ENCODE measurements around the gene SPEG. TPM values are rescaled to one million over a fixed set of nuclear protein-coding genes. Genes with fewer than 3 reads are reported as not detected.
"Not testable (repeated sequence)": the region's sequence is repeated elsewhere in the genome, so short reads cannot be mapped to it uniquely, and the experiment has no call there.

SPEG gene
- polyA plus RNA-seq, 1 donor (not counting 4 experiments of a cell fraction or from before 2014, with no cell fraction given), result 18.8 TPM

GRCh38 chr2:219388907-219389156 is 45.8 kb upstream of the SPEG start:
- TF ChIP-seq EZH2 (IDR thresholded peaks at IDR 0.05; ENCODE audit: low read length) (no peak), CTCF (optimal IDR thresholded peaks at IDR 0.05 in 1 of 3, IDR thresholded peaks at IDR 0.05 in 1 of 3, conservative IDR thresholded peaks at IDR 0.05 in 1 of 3; ENCODE audit: extremely low read depth in 1 of 3, insufficient read depth in 2 of 3, low read length in 3 of 3) (no peak)
- Histone ChIP-seq H3K4me1 (ENCODE audit: control insufficient read depth, extremely low read depth, insufficient read depth, low read length) (peaks cover 7% of the 10 kb centered on the region), H4K20me1 (ENCODE audit: control insufficient read depth, extremely low read depth, insufficient read depth, low read length) (no peaks in the 10 kb centered on the region), H3K79me2 (ENCODE audit: control insufficient read depth, insufficient read depth, low read length) (peaks cover 1% of the 10 kb centered on the region), H3K36me3 (ENCODE audit: control insufficient read depth in 2 of 2, extremely low read depth in 1 of 2, insufficient read depth in 2 of 2, low read length in 2 of 2) (peaks cover 12 to 15% of the 10 kb centered on the region in 2 experiments), H3K4me3 (ENCODE audit: control insufficient read depth in 2 of 3, extremely low read depth in 1 of 3, insufficient read depth in 2 of 3, low read depth in 1 of 3, low read length in 3 of 3) (peak overlapping the region in 2 of 3 experiments; percentile 19 to 59), H3K9me3 (ENCODE audit: control insufficient read depth, low read depth, low read length) (no peaks in the 10 kb centered on the region), H2AFZ (ENCODE audit: control insufficient read depth, low read length) (peak overlapping the region; percentile 76), H3K9me1 (ENCODE audit: control insufficient read depth, extremely low read depth, insufficient read depth, low read length) (no peaks in the 10 kb centered on the region), H3K27me3 (ENCODE audit: control insufficient read depth, extremely low read depth, insufficient read depth, low read length) (no peaks in the 10 kb centered on the region), H3K27ac (ENCODE audit: control insufficient read depth, insufficient read depth, low read length) (no peak overlapping the region), H3K9ac (ENCODE audit: control insufficient read depth, extremely low read depth, insufficient read depth, low read length) (peak overlapping the region; percentile 38), H3K4me2 (ENCODE audit: control insufficient read depth, extremely low read depth, insufficient read depth, low read depth, low read length) (peak overlapping the region; percentile 76)
- no peak for DNase-seq (ENCODE audit: low read depth, low spot score)
- peak; percentile 73 for FAIRE-seq
- dilution Hi-C loops (cut with MboI; ENCODE audit: extremely low pct_ligation_motif_present, low sequenced_read_pairs), result no loop called here

- Histone ChIP-seq H3K4me2 (ENCODE audit: control insufficient read depth, extremely low read depth, insufficient read depth, low read depth, low read length) (no peak overlapping the region), H3K79me2 (ENCODE audit: control insufficient read depth, insufficient read depth, low read length) (no peaks in the 10 kb centered on the region), H3K4me3 (ENCODE audit: control insufficient read depth in 2 of 3, extremely low read depth in 1 of 3, insufficient read depth in 2 of 3, low read depth in 1 of 3, low read length in 3 of 3) (no peak overlapping the region), H3K9me3 (ENCODE audit: control insufficient read depth, low read depth, low read length) (no peaks in the 10 kb centered on the region), H3K4me1 (ENCODE audit: control insufficient read depth, extremely low read depth, insufficient read depth, low read length) (no peaks in the 10 kb centered on the region), H3K9me1 (ENCODE audit: control insufficient read depth, extremely low read depth, insufficient read depth, low read length) (no peaks in the 10 kb centered on the region), H3K36me3 (ENCODE audit: control insufficient read depth in 2 of 2, extremely low read depth in 1 of 2, insufficient read depth in 2 of 2, low read length in 2 of 2) (no peaks in the 10 kb centered on the region), H3K9ac (ENCODE audit: control insufficient read depth, extremely low read depth, insufficient read depth, low read length) (no peak overlapping the region), H4K20me1 (ENCODE audit: control insufficient read depth, extremely low read depth, insufficient read depth, low read length) (no peaks in the 10 kb centered on the region), H3K27ac (ENCODE audit: control insufficient read depth, insufficient read depth, low read length) (no peak overlapping the region), H3K27me3 (ENCODE audit: control insufficient read depth, extremely low read depth, insufficient read depth, low read length) (no peaks in the 10 kb centered on the region), H2AFZ (ENCODE audit: control insufficient read depth, low read length) (no peak overlapping the region)
- TF ChIP-seq CTCF (optimal IDR thresholded peaks at IDR 0.05 in 1 of 3, IDR thresholded peaks at IDR 0.05 in 1 of 3, conservative IDR thresholded peaks at IDR 0.05 in 1 of 3; ENCODE audit: extremely low read depth in 1 of 3, insufficient read depth in 2 of 3, low read length in 3 of 3), result no peak
- TF ChIP-seq EZH2 (IDR thresholded peaks at IDR 0.05; ENCODE audit: low read length), result no peak
- dilution Hi-C loops (cut with MboI; ENCODE audit: extremely low pct_ligation_motif_present, low sequenced_read_pairs), result no loop called here
- FAIRE-seq (no peak), DNase-seq (ENCODE audit: low read depth, low spot score) (no peak)
Measured at GRCh38 chr2:219392754-219393153, 41.9 kb upstream of the SPEG start.

GRCh38 chr2:219395056-219395455 is 39.6 kb upstream of the SPEG start:
- DNase-seq (ENCODE audit: low read depth, low spot score); H3K9me1 ChIP-seq (ENCODE audit: control insufficient read depth, extremely low read depth, insufficient read depth, low read length); H3K79me2 ChIP-seq (ENCODE audit: control insufficient read depth, insufficient read depth, low read length); H3K4me2 ChIP-seq (ENCODE audit: control insufficient read depth, extremely low read depth, insufficient read depth, low read depth, low read length); H3K4me1 ChIP-seq (ENCODE audit: control insufficient read depth, extremely low read depth, insufficient read depth, low read length); H3K36me3 ChIP-seq (ENCODE audit: control insufficient read depth in 2 of 2, extremely low read depth in 1 of 2, insufficient read depth in 2 of 2, low read length in 2 of 2); dilution Hi-C loops (cut with MboI; ENCODE audit: extremely low pct_ligation_motif_present, low sequenced_read_pairs); H3K4me3 ChIP-seq (ENCODE audit: control insufficient read depth in 2 of 3, extremely low read depth in 1 of 3, insufficient read depth in 2 of 3, low read depth in 1 of 3, low read length in 3 of 3); H2AFZ ChIP-seq (ENCODE audit: control insufficient read depth, low read length); H3K27ac ChIP-seq (ENCODE audit: control insufficient read depth, insufficient read depth, low read length); H3K27me3 ChIP-seq (ENCODE audit: control insufficient read depth, extremely low read depth, insufficient read depth, low read length); FAIRE-seq; H3K9ac ChIP-seq (ENCODE audit: control insufficient read depth, extremely low read depth, insufficient read depth, low read length); H3K9me3 ChIP-seq (ENCODE audit: control insufficient read depth, low read depth, low read length); H4K20me1 ChIP-seq (ENCODE audit: control insufficient read depth, extremely low read depth, insufficient read depth, low read length): not testable (repeated sequence)
